Ovary (tissue), 9 donors: ENCODE data around the gene AGO3. TPM values are rescaled to one million over a fixed set of nuclear protein-coding genes. Genes with fewer than 3 reads are reported as not detected.
A peak's percentile ranks its signal among the peaks of the same experiment; 100 is the strongest.

Source experiments
- DNase-seq, 5 donors: peaks; one replicate each; pipeline ENCODE4 v3.0.0-alpha.2; 2019 to 2020
- H3K27ac ChIP-seq, 2 donors: fragments of 200-600 bp; one replicate each; pipeline versions ENCODE4 v1.5.1 to v1.8.0; 2019 to 2022
- H3K27me3 ChIP-seq: fragments of 200-600 bp; one replicate; pipeline ENCODE4 v1.8.0; 2022
- H3K36me3 ChIP-seq: fragments of 200-600 bp; sonication (generic); one replicate; pipeline ENCODE4 v1.5.1; 2019
- H3K4me1 ChIP-seq: one replicate; pipeline ENCODE4 v1.8.1; 2013; ENCODE audit warnings: mild to moderate bottlenecking, moderate library complexity; ENCODE audit not compliant: insufficient read depth
- H3K4me3 ChIP-seq: fragments of 200-600 bp; sonication (generic); one replicate; pipeline ENCODE4 v1.5.1; 2017
- H3K9me3 ChIP-seq, 2 donors: fragments of 200-600 bp in 1 of 2; sonication (generic) in 1 of 2; one replicate each; pipeline versions ENCODE4 v1.5.1 to v1.8.1; 2013 to 2019; ENCODE audit warnings: mild to moderate bottlenecking in 1 of 2, moderate library complexity in 1 of 2
- CTCF ChIP-seq, 3 donors: fragments of 450-650 bp in 2 of 3; fragments of 200-600 bp in 1 of 3; IDR thresholded peaks; one replicate each; pipeline versions ENCODE4 v1.5.1 to v1.8.0; 2016 to 2022; ENCODE audit warnings: antibody characterized with exemption in 3 of 3, mild to moderate bottlenecking in 1 of 3
- EP300 ChIP-seq: sonication (generic); formaldehyde crosslinking; IDR thresholded peaks from one replicate; pipeline ENCODE4 v1.6.1; 2017; ENCODE audit warnings: antibody characterized with exemption
- POLR2A ChIP-seq: fragments of 450-650 bp; IDR thresholded peaks from one replicate; pipeline ENCODE4 v1.6.1; 2017; ENCODE audit warnings: antibody characterized with exemption, mild to moderate bottlenecking, moderate library complexity
- WGBS, 3 donors: extraction: QIAGEN DNeasy Blood & Tissue Kit in 1 of 3; methylation state at CpG; one replicate each; pipeline versions ENCODE4 v1.1.5 to v1.1.7; 2013 to 2017; 5-methylcytosine and 5-hydroxymethylcytosine counted together
- intact Hi-C, 4 donors: fragments of 100-400 bp; cut with DNase I; formaldehyde crosslinking; loops; one replicate each; pipeline versions ENCODE4 v1.11.0 to v1.15.1; 2022 to 2023
- polyA plus RNA-seq, 2 donors: library from polyadenylated mRNA; stranded (reverse); fragments of 200-250 nt in 1 of 2; fragments of 350-450 nt in 1 of 2; fragmentation: Illumina TruSeq in 1 of 2; extraction: RNeasy Lipid Tissue Mini Kit (QIAGEN cat#74804) in 1 of 2; gene quantifications; one replicate each; pipeline ENCODE4 v1.2.3, GENCODE V29; 2013 to 2014
- total RNA-seq, 7 donors: library from RNA; depleted of rRNA in 2 of 7; stranded (reverse); fragments of >200 nt in 2 of 7; fragmentation: NEBNext Ultra II Directional in 3 of 7; extraction: Animal tissue kit (Norgen Biotek cat#: 25700) in 3 of 7; gene quantifications; one replicate each; pipeline versions ENCODE4 v1.1.0 to v1.2.4, GENCODE V29; 2016 to 2023
- donor health status: DM: no; HTN: no; CAD: no; lungs with moderate emphysema.
- donor health status: DM: no; HTN: no; CAD: no.
- donor health status: Bipolar disorder and iron deficiency.
- donor health status: DM: yes; HTN: yes; CAD: no.
- donor health status: DM: no; HTN: no; CAD: no.
- donor health status: DM: yes; HTN: yes; CAD: no.

The AGO3 gene
- total and polyA plus RNA-seq, 9 donors, result 3.8 to 44.1 (median 30.7) TPM

- DNase-seq, result peak in 2 of 5 donors; percentile 40 to 61
- H3K27me3 ChIP-seq, result no peaks in the 10 kb centered on the region
- peaks cover 7% of the 10 kb centered on the region for H3K4me1 ChIP-seq
- peak overlapping the region; percentile 75 to 84 for H3K27ac ChIP-seq
- H3K9me3 ChIP-seq, result no peaks in the 10 kb centered on the region
- intact Hi-C loops, result loop anchor here in 1 of 4 donors (5.0 to 10.0 kb wide), 2 partner anchors 207 to 325 kb away; partner anchors contain the start of gene AGO1
- 2 to 3% (median 3%) methylated on average over 32 of the region's 32 CpGs for WGBS, 3 donors
- peak overlapping the region; percentile 98 for H3K4me3 ChIP-seq
- no peaks in the 10 kb centered on the region for H3K36me3 ChIP-seq
- TF ChIP-seq POLR2A, result no peak
- no peak for TF ChIP-seq EP300
- no peak for TF ChIP-seq CTCF (IDR thresholded peaks at IDR 0.05)
Observed at GRCh38 chr1:36089393-36090121, 158.7 kb downstream of the AGO3 start.

GRCh38 chr1:36091141-36091540, 160.2 kb downstream of the AGO3 start:
- WGBS, 3 donors, result 84 to 90% (median 86%) methylated on average over 4 of the region's 4 CpGs
- DNase-seq, result peak in 1 of 5 donors; percentile 12
- H3K4me3 ChIP-seq, result no peak overlapping the region
- H3K4me1 ChIP-seq, result peaks cover 7% of the 10 kb centered on the region
- H3K27ac ChIP-seq, result no peak overlapping the region
- no peak for TF ChIP-seq EP300
- intact Hi-C loops, result loop anchor here in 1 of 4 donors (10.0 kb wide), 1 partner anchor 324 kb away; no protein-coding TSS in a partner anchor
- no peaks in the 10 kb centered on the region for H3K9me3 ChIP-seq
- H3K27me3 ChIP-seq, result no peaks in the 10 kb centered on the region
- no peaks in the 10 kb centered on the region for H3K36me3 ChIP-seq

- TF ChIP-seq POLR2A (no peak), EP300 (no peak), CTCF (IDR thresholded peaks at IDR 0.05) (no peak)
- Histone ChIP-seq H3K27me3 (no peaks in the 10 kb centered on the region), H3K27ac (no peak overlapping the region), H3K4me3 (no peak overlapping the region), H3K4me1 (peaks cover 7% of the 10 kb centered on the region), H3K9me3 (no peaks in the 10 kb centered on the region), H3K36me3 (no peaks in the 10 kb centered on the region)
- 88 to 92% (median 90%) methylated on average over 13 of the region's 13 CpGs for WGBS, 3 donors
- intact Hi-C loops, result loop anchor here in 1 of 4 donors (10.0 kb wide), 1 partner anchor 323 kb away; no protein-coding TSS in a partner anchor
- peak in 1 of 5 donors; percentile 15 for DNase-seq
Observed at GRCh38 chr1:36091698-36092097, 160.8 kb downstream of the AGO3 start.

GRCh38 chr1:36092166-36092797, 161.4 kb downstream of the AGO3 start:
- no peaks in the 10 kb centered on the region for H3K9me3 ChIP-seq
- peak in 1 of 5 donors; percentile 17 for DNase-seq
- no peaks in the 10 kb centered on the region for H3K36me3 ChIP-seq
- no peak overlapping the region for H3K27ac ChIP-seq
- no peaks in the 10 kb centered on the region for H3K27me3 ChIP-seq
- WGBS, 3 donors, result 85 to 93% (median 90%) methylated on average over 17 of the region's 17 CpGs
- TF ChIP-seq POLR2A, result no peak
- TF ChIP-seq CTCF (IDR thresholded peaks at IDR 0.05), result no peak
- TF ChIP-seq EP300, result no peak
- H3K4me1 ChIP-seq, result peaks cover 7% of the 10 kb centered on the region
- intact Hi-C loops, result loop anchor here in 1 of 4 donors (10.0 kb wide), 1 partner anchor 323 kb away; no protein-coding TSS in a partner anchor
- no peak overlapping the region for H3K4me3 ChIP-seq
